GM21528 (cell line): ENCODE results near the gene CD3D.
A peak's percentile ranks its signal among the peaks of the same experiment; 100 is the strongest.

ENCODE experiments used
- ATAC-seq: cut with Tn5 transposase; IDR thresholded peaks from one replicate; pipeline ENCODE4 v1.9.1; 2021; ENCODE audit warnings: mild to moderate bottlenecking, moderate library complexity; ENCODE audit not compliant: unreplicated experiment, low FRiP score

Gene CD3D

GRCh38 chr11:118342503-118343161 is at the start of gene CD3D:
Gene CD3D (minus strand): TSS chr11:118342705. CDS start chr11:118342607, 98 bp downstream.
- ATAC-seq, result no peak

DNA sequence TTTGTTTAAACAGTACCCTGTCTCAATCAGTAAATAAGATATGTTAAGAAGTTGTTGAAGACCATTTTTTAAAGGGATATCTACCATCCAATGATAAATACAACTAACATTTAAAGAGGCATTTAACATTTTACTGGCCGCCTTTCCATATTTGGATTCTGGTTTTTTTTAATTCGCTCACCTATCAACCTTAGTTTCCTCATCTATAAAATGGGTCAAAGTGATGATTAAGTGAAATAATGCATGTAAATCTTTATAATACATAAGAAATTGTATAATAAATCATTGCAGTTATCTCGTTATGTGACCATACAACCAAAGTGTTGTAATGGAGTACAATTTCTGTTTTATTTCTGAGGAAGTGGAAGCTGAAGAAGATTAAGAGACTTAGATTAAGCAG is 41.2 kb upstream of the CD3D start:
- no peak for ATAC-seq

DNA sequence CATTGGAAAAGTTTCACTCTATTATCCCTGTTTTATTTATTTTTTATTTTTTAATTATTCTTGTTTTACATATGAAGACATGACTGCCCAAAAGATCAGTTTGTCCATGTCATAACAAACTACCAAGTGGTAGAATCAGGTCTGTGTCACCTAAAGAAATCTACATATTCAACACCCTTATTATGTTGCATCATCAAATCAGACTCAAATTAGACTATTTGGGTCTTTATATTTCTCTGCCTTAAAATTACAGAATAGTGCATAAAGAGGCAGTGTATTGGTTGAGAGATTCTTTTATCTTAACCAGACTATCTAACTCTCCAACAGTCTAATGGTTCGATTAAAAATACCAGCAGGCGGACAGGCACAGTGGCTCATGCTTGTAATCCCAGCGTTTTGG is 40.4 kb upstream of the CD3D start:
- no peak for ATAC-seq

DNA sequence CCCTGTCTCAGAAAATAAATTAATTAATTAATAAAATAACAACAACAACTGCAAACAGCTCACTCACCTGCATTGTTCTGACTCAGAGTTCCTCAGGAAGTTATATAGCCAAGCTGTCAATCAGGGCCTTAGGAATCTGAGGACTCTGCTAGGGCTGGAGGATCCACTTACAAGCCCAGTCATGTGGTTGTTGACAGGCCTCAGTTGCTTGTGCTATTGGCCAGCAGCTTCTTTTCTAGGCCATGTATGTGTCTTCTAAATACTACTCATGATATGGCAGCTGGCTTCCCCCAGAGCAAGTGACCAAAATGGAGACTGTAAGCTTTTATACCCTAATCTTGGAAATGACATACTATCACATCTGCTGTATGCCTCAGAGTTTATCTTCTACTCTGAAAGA is 38.1 kb upstream of the CD3D start:
- ATAC-seq, result no peak

DNA sequence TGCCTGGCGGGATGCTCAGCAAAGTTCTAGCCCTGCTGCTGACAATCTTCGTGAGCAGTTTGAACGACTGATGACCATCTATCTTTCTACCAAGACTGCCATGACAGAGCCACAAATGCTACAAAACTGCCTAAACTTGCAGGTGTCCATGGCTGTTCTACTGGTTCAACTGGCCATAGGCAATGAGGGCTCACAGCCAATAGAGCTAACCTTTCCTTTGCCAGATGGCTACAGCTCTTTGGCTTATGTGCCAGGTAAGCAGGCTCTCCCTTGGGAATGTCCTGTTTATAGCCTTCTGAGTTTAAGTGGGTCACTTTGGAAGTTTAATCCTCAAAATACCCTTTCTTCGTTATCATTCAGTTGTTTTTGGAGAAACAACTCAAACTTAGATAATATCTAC is 37.0 kb upstream of the CD3D start:
- no peak for ATAC-seq

GRCh38 chr11:118375978-118376377 is 33.5 kb upstream of the CD3D start:
- no peak for ATAC-seq

- no peak for ATAC-seq
Measured at GRCh38 chr11:118374729-118375128, 32.2 kb upstream of the CD3D start.

DNA sequence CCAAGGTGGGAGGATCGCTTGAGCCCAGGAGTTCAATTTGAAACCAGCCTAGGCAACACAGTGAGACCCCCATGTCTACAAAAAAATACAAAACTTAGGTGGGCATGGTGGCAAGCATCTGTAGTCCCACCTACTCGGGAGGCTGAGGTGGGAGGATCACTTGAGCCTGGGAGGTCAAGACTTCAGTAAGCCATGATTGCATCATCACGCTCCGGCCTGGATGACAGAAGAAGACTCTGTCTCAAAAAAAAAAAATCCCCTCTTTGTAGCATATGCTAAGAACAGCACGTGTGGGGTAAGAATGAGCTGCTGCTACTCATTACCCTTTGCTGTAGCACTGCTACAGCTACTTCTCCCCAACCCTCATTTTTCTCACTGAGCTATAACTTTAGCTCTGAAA is 31.4 kb upstream of the CD3D start:
- ATAC-seq, result no peak

- no peak for ATAC-seq
Measured at GRCh38 chr11:118373263-118373662, 30.8 kb upstream of the CD3D start.

DNA sequence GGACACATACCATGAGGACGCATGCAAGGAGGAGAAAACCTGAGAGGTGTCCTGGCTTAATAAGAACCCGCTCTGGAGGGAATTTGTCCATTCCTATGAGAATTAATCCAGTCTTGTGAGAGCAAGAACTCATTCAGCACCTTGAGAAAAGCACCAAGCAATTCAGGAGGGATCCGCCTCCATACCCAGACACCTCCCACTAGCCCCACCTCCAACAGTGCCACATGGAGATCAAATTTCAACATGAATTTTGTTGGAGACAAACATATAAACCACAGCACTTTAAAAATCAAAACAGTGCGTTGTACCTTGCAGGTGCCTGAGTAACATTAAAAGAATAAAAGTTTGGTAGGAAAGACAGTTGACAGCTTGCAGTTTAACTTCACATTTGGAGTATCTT is 28.3 kb upstream of the CD3D start:
- no peak for ATAC-seq

GRCh38 chr11:118366287-118366686 is 23.8 kb upstream of the CD3D start:
- no peak for ATAC-seq

DNA sequence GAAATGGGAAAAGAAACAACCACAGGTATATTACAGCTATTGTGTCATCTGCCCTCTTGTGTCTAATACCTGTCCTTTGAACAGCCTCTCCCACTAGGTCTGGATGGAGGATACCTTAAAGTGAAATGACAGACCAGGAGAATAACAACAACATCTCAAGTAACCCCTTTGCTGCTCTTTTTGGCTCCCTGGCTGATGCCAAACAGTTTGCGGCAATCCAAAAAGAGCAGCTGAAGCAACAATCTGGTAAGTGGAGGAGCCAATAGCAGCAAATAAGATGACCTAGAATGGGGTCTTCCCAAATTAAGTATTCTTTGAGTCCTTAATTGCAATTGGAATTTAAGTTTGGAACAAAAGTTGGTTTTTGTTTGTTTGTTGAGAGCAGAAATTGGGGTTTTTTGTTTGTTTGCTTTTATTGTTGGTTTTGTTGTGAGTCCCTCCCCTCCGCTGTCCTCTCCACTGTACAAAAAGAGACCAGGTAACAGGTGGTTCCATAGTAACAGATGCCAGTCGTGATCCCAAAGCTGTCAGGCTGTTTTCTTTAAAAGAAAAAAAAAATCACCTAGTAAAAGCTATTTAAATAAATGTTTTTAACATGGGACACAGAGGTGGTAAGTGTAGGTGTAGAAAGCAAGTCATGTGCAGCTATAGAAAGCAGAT is 22.6 kb upstream of the CD3D start:
- no peak for ATAC-seq

DNA sequence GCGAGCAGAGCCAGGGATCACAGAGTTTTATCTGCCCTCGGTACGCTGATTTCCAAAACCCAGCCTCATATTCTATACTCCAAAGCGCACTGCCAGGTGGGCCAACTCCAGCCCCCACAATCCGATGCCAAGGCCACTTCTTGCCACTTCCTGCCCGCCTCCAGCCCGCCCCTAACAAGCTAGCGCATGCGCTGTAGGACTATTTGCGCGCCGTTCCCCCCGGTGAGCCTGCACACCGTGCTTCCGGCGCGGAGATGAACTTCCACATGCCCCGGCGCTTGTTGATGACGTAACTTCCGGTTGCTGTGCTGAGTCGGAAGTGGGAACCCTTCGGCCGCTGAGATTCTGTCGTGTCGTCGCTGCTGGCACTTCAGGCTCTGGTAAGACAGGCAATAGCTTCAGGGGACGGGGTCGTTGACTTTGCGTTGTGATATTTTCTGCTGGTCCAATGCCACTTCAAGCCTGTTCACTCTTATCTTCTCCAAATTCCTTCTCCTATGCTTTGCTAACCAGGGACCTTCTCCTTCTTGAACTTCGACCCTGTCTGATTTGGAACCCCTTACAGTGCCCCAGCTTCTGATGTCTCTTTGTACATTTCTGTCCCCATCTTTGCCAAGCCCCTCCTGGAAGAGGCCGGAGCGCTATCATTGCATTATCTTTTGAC is 16.9 kb upstream of the CD3D start, which contains the start of gene UBE4A:
Gene UBE4A (plus strand): TSS at position 306 of the 664 bp plus-strand sequence. CDS start 5,481 bp downstream, outside the sequence.
- peak; percentile 93 for ATAC-seq

- ATAC-seq, result no peak
Measured at GRCh38 chr11:118358071-118358470, 15.6 kb upstream of the CD3D start.

GRCh38 chr11:118353084-118353710 is 10.7 kb upstream of the CD3D start:
- no peak for ATAC-seq

DNA sequence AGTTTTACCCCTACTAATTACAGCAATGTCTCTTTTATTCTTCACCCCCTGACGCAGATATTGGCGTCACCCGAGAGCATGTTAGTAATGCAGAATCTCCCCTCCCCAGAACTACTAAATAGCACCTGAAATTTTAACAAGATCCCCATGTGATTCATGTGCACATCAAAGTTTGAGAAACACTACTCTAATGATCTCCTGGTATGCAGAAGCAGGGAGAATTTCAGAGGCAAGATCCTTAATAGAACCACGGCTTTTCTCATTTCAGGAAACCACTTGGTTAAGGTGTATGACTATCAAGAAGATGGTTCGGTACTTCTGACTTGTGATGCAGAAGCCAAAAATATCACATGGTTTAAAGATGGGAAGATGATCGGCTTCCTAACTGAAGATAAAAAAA is 7.0 kb upstream of the CD3D start:
- no peak for ATAC-seq

DNA sequence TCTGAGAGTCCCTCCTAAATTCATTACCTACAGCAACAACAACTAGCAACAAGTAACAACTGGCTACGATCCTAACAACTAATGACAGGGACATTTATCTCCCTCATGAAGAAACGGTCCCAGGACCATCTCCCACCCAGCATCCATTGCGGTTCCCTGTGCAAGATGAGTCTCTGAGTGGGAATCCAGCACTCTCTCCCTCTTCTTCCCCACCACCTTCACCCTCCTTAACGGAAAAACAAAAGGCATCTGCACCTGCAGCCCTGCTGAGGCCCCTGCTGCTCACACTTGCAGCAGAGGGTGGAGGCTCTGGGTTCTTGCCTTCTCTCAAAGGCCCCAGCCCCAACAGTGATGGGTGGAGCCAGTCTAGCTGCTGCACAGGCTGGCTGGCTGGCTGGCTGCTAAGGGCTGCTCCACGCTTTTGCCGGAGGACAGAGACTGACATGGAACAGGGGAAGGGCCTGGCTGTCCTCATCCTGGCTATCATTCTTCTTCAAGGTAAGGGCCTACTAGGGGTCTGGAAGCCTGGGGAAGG is 1.5 kb upstream of the CD3D start, which contains the start of gene CD3G:
Gene CD3G (plus strand): TSS at position 364 of the 535 bp plus-strand sequence. CDS start 80 bp downstream, at position 444.
- no peak for ATAC-seq

- no peak for ATAC-seq
Measured at GRCh38 chr11:118343248-118343647, 743 bp upstream of the CD3D start.

DNA sequence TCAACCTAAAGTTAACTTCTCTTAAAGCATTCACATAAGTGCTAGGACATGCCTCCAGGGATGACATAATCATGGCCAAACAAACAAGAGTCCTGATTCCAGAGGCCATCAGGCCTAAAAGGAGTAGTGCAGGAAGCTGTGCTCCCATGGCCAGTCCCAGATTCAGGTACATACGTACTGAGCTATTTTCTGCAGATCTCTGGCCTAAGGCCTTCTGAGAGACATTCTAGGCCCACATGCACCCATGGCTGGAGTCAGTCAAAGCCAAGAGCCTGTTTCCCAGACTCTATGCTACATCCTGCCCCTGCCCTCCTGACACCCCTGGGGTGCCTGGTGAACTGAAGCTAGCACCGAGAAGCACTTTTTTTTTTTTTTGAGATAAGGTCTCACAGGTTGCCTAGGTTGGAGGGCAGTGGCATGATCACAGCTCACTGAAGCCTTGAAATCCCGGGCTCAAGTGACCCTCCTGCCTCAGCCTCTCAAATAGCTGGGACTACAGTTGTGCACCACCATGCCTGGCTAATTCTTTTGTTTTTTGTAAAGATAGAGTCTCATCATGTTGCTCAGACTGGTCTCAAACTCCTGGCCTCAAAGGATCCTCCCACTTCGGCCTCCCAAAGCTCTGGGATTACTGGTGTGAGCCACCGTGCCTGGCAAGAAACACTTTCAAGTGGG is 553 bp downstream of the CD3D start:
- no peak for ATAC-seq

- ATAC-seq, result no peak
Measured at GRCh38 chr11:118341261-118341660, 1.2 kb downstream of the CD3D start.
